Panc1 (cell line): Measurements from ENCODE around the gene CNOT6L. TPM values are rescaled to one million over a fixed set of nuclear protein-coding genes. Genes with fewer than 3 reads are reported as not detected.

Source experiments
- ATAC-seq: fragments of 200-7000 bp; cut with Tn5 transposase; 2 replicates; pipeline ENCODE4 v1.9.1; 2020; ENCODE audit warnings: mild to moderate bottlenecking, moderate library complexity
- BruUV-seq: library from RNA; stranded (reverse); fragments of 400-500 nt; replicated peaks from 2 replicates; lab custom pipeline; 2021; lab: Mats Ljungman, UMichigan
- CTCF ChIA-PET: fragments of 300-600 bp; sonication (Branson Sonifier 250); formaldehyde crosslinking; loops from one replicate; lab custom pipeline; 2022; ENCODE audit warnings: antibody characterized with exemption; lab: Charles Lee
- POLR2A ChIA-PET: fragments of 300-600 bp; sonication (Branson Sonifier 250); formaldehyde crosslinking; loops from one replicate; lab custom pipeline; 2022; ENCODE audit warnings: antibody characterized with exemption; lab: Charles Lee
- DNase-seq: peaks from one replicate; pipeline ENCODE4 v3.0.0-alpha.2; 2010; ENCODE audit warnings: low read depth, low spot score
- H3K27ac ChIP-seq: 2 replicates; pipeline ENCODE4 v1.5.1; 2011; ENCODE audit warnings: mild to moderate bottlenecking, low read length, inconsistent platforms
- H3K27me3 ChIP-seq: fragments of 200-500 bp; sonication (Bioruptor generic); 2 replicates; pipeline ENCODE4 v1.6.0; 2014; ENCODE audit warnings: low read length, inconsistent platforms; ENCODE audit not compliant: control insufficient read depth, insufficient read depth
- H3K36me3 ChIP-seq: fragments of 200-500 bp; sonication (Bioruptor generic); 2 replicates; pipeline ENCODE4 v1.5.1; 2014; ENCODE audit warnings: inconsistent platforms, mild to moderate bottlenecking, low read length, moderate library complexity; ENCODE audit not compliant: control insufficient read depth, insufficient read depth
- H3K4me1 ChIP-seq: 2 replicates; pipeline ENCODE4 v1.5.1; 2011; ENCODE audit warnings: inconsistent platforms, mild to moderate bottlenecking, low read length, moderate library complexity; ENCODE audit not compliant: control insufficient read depth, insufficient read depth
- H3K4me3 ChIP-seq, 2 experiments: 2 replicates each; pipeline ENCODE4 v1.5.1; 2011 to 2012; ENCODE audit warnings: low read depth in 2 of 2, low read length in 2 of 2, mild to moderate bottlenecking in 2 of 2, inconsistent platforms in 1 of 2, moderate library complexity in 1 of 2
- H3K9me3 ChIP-seq: fragments of 200-500 bp; sonication (Bioruptor generic); 2 replicates; pipeline ENCODE4 v1.5.1; 2014; ENCODE audit warnings: low read depth, mild to moderate bottlenecking, inconsistent platforms, low read length, moderate library complexity; ENCODE audit not compliant: control insufficient read depth, insufficient read depth
- POLR2AphosphoS5 ChIP-seq: IDR thresholded peaks from 2 replicates; pipeline ENCODE4 v1.6.1; 2012; ENCODE audit warnings: mild to moderate bottlenecking, low read depth, low read length, moderate library complexity
- SIN3A ChIP-seq: IDR thresholded peaks from 2 replicates; pipeline ENCODE4 v1.6.1; 2012; ENCODE audit warnings: low read depth, mild to moderate bottlenecking, low read length, moderate library complexity, borderline replicate concordance; ENCODE audit not compliant: insufficient read depth
- TCF7L2 ChIP-seq: IDR thresholded peaks from 2 replicates; pipeline ENCODE4 v1.6.1; 2011; ENCODE audit warnings: mild to moderate bottlenecking, low read depth, low read length, inconsistent platforms
- in situ Hi-C: cut with HindIII; loops from 2 replicates; pipeline ENCODE4 v1.10.0; 2016; ENCODE audit warnings: low sequenced_read_pairs, low pct_unique_long_range_greater_than_20kb
- intact Hi-C: fragments of 100-400 bp; cut with micrococcal nuclease; formaldehyde crosslinking; loops from one replicate; pipeline ENCODE4 v1.10.0; 2022; ENCODE audit not compliant: unreplicated experiment
- total RNA-seq: library from RNA; stranded (reverse); gene quantifications from one replicate; pipeline ENCODE4 v1.2.1, GENCODE V29; 2021; ENCODE audit not compliant: unreplicated experiment
- TF ChIP-seq, protein P1 (sequence below): fragments of 450-650 bp; IDR thresholded peaks from 2 replicates; pipeline ENCODE4 v1.5.1; 2017; ENCODE audit warnings: mild to moderate bottlenecking
- TF ChIP-seq, protein P2 (sequence below), 2 experiments: IDR thresholded peaks; 2 replicates each; pipeline ENCODE4 v1.6.1; 2011 to 2012; ENCODE audit warnings: low read depth in 2 of 2, control low read depth in 1 of 2, low read length in 1 of 2, mild to moderate bottlenecking in 1 of 2, moderate library complexity in 1 of 2; ENCODE audit not compliant: insufficient read depth in 1 of 2

Gene CNOT6L
- total RNA-seq, 1 experiment from 2014 or later: 18.3 TPM

DNA sequence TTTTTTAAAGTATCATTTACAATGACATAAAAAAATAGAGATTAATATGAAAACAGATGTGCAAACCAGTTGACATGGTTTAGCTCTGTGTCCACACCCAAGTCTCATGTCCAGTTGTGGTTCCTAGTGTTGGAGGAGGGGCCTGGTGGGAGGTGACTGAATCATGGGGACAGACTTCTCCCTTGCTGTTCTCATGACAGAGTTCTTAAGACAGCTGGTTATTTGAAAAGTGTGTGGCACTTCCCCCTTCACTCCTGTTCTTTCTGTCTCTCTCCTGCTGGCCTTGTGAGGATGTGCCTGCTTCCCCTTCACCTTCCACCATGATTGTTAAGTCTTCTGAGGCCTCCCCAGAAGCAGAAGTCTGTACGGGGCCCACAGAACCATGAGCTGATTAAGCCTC lies 23.8 kb downstream of the CNOT6L start:
- Histone ChIP-seq H3K4me1 (no peaks in the 10 kb centered on the region), H3K36me3 (no peaks in the 10 kb centered on the region), H3K27me3 (no peaks in the 10 kb centered on the region), H3K9me3 (no peaks in the 10 kb centered on the region), H3K27ac (no peak overlapping the region), H3K4me3 (no peak overlapping the region)
- POLR2A ChIA-PET: interaction anchor here (0.6 to 0.7 kb wide), 2 partner anchors 16 to 127 kb away, joined by 7 to 8 read pairs; no protein-coding TSS in a partner anchor
- BruUV-seq: no TSS peak
- ATAC-seq (no peak), DNase-seq (no peak)
- TF ChIP-seq POLR2AphosphoS5: no peak
- no peak for TF ChIP-seq TCF7L2
- in situ Hi-C loops (no loop called here), intact Hi-C loops (no loop called here)
- CTCF ChIA-PET: no interaction called here

- ChIA-PET POLR2A (no interaction called here), CTCF (no interaction called here)
- ATAC-seq: no peak
- in situ Hi-C loops (no loop called here), intact Hi-C loops (no loop called here)
- Histone ChIP-seq H3K9me3 (no peaks in the 10 kb centered on the region), H3K4me1 (no peaks in the 10 kb centered on the region), H3K4me3 (no peak overlapping the region), H3K27ac (no peak overlapping the region), H3K36me3 (no peaks in the 10 kb centered on the region), H3K27me3 (no peaks in the 10 kb centered on the region)
- BruUV-seq: no TSS peak
- DNase-seq: no peak
- TF ChIP-seq, protein P1, sequence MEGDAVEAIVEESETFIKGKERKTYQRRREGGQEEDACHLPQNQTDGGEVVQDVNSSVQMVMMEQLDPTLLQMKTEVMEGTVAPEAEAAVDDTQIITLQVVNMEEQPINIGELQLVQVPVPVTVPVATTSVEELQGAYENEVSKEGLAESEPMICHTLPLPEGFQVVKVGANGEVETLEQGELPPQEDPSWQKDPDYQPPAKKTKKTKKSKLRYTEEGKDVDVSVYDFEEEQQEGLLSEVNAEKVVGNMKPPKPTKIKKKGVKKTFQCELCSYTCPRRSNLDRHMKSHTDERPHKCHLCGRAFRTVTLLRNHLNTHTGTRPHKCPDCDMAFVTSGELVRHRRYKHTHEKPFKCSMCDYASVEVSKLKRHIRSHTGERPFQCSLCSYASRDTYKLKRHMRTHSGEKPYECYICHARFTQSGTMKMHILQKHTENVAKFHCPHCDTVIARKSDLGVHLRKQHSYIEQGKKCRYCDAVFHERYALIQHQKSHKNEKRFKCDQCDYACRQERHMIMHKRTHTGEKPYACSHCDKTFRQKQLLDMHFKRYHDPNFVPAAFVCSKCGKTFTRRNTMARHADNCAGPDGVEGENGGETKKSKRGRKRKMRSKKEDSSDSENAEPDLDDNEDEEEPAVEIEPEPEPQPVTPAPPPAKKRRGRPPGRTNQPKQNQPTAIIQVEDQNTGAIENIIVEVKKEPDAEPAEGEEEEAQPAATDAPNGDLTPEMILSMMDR: no peak
- no peak for TF ChIP-seq TCF7L2
- TF ChIP-seq, protein P2, sequence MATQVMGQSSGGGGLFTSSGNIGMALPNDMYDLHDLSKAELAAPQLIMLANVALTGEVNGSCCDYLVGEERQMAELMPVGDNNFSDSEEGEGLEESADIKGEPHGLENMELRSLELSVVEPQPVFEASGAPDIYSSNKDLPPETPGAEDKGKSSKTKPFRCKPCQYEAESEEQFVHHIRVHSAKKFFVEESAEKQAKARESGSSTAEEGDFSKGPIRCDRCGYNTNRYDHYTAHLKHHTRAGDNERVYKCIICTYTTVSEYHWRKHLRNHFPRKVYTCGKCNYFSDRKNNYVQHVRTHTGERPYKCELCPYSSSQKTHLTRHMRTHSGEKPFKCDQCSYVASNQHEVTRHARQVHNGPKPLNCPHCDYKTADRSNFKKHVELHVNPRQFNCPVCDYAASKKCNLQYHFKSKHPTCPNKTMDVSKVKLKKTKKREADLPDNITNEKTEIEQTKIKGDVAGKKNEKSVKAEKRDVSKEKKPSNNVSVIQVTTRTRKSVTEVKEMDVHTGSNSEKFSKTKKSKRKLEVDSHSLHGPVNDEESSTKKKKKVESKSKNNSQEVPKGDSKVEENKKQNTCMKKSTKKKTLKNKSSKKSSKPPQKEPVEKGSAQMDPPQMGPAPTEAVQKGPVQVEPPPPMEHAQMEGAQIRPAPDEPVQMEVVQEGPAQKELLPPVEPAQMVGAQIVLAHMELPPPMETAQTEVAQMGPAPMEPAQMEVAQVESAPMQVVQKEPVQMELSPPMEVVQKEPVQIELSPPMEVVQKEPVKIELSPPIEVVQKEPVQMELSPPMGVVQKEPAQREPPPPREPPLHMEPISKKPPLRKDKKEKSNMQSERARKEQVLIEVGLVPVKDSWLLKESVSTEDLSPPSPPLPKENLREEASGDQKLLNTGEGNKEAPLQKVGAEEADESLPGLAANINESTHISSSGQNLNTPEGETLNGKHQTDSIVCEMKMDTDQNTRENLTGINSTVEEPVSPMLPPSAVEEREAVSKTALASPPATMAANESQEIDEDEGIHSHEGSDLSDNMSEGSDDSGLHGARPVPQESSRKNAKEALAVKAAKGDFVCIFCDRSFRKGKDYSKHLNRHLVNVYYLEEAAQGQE (IDR thresholded peaks at IDR 0.05; ENCODE audit: insufficient read depth in 1 of 2, low read depth in 2 of 2, low read length in 1 of 2): no peak
- TF ChIP-seq SIN3A: no peak
Measured at GRCh38 chr4:77790146-77790545, 29.0 kb downstream of the CNOT6L start.

GRCh38 chr4:77788990-77789389 lies 30.2 kb downstream of the CNOT6L start:
- intact Hi-C loops: no loop called here
- Histone ChIP-seq H3K27me3 (no peaks in the 10 kb centered on the region), H3K36me3 (no peaks in the 10 kb centered on the region), H3K27ac (no peak overlapping the region), H3K9me3 (no peaks in the 10 kb centered on the region), H3K4me3 (no peak overlapping the region), H3K4me1 (no peaks in the 10 kb centered on the region)
- no TSS peak for BruUV-seq
- DNase-seq (no peak), ATAC-seq (no peak)
- ChIA-PET CTCF (no interaction called here), POLR2A (interaction anchor here (0.7 kb wide), 1 partner anchor 128 kb away, joined by 10 read pairs; no protein-coding TSS in a partner anchor)
- in situ Hi-C loops: no loop called here
- TF ChIP-seq, protein P1: no peak
- TF ChIP-seq SIN3A (no peak), TCF7L2 (no peak), POLR2AphosphoS5 (no peak)
- TF ChIP-seq, protein P2 (IDR thresholded peaks at IDR 0.05; ENCODE audit: insufficient read depth in 1 of 2, low read depth in 2 of 2, low read length in 1 of 2): no peak
